HG03095 (cell line): ENCODE measurements around the gene APOD.
A peak's percentile ranks its signal among the peaks of the same experiment; 100 is the strongest.
"Not testable (repeated sequence)": the region's sequence is repeated elsewhere in the genome, so short reads cannot be mapped to it uniquely, and the experiment has no call there.

Experiments
- ATAC-seq: cut with Tn5 transposase; IDR thresholded peaks from one replicate; pipeline ENCODE4 v1.9.1; 2021; ENCODE audit warnings: moderate library complexity; ENCODE audit not compliant: unreplicated experiment

APOD gene

DNA sequence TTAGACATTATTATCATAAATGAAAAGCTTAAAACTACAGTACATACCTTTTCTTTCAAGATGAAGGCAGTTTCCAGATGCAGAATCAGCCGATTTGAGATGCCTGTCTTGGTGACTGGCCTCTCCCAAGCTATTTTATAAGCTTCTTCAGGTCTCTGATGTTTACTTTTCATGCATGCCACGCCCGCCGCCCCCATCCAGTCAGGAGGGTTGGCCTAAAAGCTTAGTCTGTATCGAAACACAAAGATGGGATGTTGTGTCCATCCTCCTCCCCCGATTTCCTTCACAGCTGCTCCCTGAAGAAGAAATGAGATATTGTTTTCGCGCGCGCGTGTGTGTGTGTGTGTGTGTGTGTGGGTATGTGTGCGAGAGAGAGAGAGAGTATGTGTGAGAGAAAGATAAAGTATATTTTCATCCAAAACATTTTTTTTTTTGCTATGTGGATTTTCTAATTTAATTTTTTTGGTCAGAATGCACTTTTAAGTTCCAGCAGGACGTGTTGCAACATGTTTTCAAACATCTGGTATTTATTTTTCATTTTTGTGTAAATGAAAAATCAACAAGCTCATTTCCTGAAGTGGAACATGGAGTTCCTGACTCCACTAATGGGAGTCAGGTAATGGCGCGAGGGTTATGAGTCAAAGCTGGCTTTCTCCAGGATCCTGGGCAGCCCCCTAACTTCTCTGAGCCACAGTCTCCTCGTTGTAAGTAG, at the start of gene APOD:
APOD (minus strand) TSS at position 110 of the 712 bp plus-strand sequence. CDS start 4,479 bp downstream, outside the sequence.
- ATAC-seq: no peak

DNA sequence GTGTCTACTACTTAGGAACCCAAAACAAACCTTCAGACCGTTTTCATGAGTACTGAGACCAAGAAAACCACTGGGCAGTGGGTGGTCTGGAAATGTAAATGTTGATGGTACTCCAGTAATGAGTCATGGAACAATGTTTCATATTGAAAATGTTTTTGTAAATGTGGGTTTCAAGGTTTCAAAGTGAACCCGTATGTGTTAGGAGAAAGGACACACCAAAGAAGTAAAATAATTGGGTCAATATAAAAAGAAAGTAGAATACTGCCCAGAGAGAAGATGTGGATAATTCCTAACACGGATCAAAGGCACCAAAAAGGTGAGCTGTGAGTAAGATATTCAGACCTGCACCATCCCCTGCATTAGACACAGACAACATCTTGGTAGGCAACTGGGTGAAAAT, 49.6 kb upstream of the APOD start:
- not testable (repeated sequence) for ATAC-seq

DNA sequence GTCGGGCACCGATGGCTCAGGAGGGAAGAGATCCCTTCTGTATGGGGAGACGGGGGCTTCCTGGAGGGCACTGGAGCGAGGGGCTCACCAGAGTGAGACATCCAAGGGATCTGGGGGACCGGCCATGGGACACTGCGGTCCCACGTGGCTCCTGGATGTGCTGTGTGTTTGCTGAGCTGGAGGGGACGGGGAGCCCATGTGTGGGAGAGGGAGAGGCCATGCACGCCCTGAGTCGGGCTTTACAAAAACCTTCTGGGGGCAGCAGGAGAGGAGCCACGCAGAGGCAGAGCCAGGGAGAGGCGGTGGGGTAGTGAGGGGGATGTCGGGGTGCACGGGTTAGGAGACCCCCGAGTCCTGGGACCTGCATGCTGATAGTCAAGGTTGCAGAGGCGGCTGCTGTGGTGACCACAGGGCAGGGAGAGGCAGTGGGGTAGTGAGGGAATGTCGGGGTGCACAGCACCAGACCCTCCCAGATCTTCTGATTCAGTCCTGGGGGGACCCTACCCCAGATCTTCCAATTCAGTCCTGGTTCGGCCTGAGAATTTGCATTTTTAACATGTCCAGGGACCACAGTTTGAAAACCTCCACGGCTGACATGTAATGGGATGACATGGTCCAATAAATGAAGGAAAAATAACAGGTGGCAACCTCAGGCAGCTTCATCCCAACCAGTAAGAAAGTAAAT, 48.9 kb upstream of the APOD start:
- ATAC-seq: not testable (repeated sequence)

GRCh38 chr3:195632046-195632445, 48.3 kb upstream of the APOD start:
- not testable (repeated sequence) for ATAC-seq

GRCh38 chr3:195630938-195631495, 47.3 kb upstream of the APOD start:
- not testable (repeated sequence) for ATAC-seq

GRCh38 chr3:195630086-195630917, 46.6 kb upstream of the APOD start:
- ATAC-seq: not testable (repeated sequence)

GRCh38 chr3:195629682-195630081, 45.9 kb upstream of the APOD start:
- not testable (repeated sequence) for ATAC-seq

DNA sequence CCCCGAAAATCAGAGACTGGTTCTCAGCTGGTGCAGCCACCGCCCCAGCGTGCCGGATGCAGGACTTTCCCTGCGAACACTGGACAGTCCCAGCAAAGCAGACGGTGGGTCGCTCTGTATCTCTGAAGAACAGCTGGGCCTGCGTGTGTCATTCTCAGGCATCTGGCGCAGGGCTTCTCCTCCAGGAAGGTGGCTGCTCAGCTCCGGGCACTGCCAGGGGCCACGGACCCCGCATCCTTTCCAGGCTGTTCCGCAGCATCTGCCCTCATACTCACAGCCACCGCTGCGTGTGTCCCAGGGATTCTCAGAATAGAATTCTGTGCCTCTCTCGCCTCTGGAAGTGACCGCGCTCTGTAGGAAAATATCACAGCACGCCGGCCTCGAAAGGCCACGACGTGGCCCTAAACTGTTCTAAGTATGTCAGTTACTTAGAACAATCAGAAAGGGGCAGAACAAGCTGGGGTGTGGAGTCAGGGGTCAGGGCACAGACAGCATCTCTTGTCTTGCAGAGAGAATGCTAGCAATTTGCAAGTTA, 44.7 kb upstream of the APOD start:
- not testable (repeated sequence) for ATAC-seq

- ATAC-seq: not testable (repeated sequence)
Measured at GRCh38 chr3:195627515-195628385, 44.0 kb upstream of the APOD start.

DNA sequence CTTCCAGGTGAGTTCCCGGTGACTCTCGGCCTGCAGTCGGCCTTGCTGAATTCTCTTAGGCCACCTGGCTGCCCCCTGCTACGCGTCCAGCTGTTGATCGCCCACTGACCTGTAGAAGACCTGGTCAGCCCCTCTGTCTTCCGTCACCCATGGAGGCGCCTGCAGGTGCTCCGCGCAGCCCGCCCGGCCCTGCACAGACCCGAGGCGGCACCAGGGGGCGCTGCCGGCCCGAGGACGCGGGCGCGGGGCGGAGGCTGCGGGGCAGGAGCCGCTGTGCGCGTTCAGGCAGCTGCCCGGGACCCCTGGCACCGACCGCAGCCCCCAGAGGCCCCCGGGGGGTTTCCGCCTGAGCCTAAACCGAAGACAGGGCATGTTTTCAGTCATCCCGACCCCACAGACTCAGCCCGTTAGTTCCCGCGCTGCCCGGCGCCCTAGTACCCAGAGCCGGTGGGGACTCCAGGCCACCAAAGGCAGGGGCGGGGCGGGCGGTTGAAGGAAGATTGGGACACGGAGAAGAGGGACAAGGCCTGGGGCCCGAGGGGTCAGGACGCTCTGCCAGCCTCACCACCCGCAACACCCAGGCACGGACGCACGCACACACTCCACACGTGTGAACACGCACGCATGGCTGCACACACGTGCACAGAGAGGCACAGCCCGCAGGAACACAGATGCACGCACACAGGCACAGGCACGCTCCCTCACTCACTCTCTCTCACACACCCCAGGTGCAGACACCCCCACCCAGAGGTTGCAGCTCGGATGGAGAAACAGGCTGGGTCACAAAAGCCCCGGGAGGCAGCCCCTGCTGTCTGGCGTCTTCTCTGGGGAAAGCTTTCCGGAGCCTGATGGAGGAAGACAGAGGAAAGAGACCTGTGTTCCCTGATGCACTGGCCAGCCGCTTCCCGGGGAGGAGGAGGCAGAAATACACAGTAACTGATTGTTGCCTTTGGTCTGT, 41.1 kb upstream of the APOD start:
- peak; percentile 81 for ATAC-seq

DNA sequence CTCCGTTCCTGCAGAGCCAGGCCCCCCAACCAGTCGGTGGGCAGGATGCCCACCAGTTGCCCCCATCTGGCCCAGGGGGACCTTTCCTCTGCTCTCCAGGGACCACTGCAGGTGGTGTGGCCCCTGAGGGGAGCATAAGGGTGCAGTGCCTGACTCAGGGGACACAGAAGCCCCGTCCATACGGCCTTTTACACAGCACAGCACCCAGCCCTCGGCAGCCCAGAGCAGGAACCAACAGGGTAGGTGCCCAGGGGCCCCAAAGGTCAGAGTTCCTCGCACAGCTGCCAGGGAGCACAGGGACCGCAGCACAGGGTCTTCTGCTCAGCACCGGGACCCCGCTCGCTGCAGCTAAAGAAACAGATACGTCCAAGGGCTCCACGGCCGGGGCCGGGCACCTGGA, 40.4 kb upstream of the APOD start:
- ATAC-seq: peak; percentile 13

DNA sequence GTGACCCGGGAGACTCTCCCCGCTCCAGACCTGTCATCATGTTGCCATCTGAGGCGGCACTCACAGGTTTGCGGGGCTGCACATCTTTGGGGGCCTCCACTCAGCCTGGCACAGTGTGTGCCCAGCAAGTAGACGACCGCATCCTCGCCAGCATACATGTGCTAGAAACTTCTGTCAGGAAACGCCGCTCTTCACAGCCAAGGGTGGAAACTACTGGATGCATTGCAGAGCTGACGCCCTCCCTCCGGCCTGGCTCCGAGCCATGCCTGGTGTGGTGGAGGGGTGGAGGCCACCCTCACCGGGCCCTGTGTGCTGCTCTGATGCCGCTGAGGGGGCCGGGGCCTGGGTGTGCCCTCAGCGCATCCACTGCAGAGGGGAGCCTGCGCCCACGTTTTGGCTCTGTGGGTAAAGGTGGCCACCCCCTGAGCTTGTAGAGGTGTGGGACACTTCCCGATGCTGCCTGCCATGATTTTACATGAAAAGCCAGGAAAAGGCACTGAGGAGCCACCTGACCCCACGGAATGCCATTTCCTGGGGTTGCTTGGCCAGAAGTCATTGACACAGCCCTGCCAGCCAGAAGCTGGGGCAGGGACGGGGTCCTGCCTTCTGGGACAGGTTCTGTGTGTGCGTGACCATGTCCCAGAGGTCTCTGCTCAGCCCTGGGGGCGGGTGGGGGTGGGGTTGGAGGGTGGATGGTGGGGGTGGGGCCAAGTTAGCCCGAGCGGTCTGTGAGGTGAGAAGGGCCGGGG, 39.7 kb upstream of the APOD start:
- not testable (repeated sequence) for ATAC-seq

DNA sequence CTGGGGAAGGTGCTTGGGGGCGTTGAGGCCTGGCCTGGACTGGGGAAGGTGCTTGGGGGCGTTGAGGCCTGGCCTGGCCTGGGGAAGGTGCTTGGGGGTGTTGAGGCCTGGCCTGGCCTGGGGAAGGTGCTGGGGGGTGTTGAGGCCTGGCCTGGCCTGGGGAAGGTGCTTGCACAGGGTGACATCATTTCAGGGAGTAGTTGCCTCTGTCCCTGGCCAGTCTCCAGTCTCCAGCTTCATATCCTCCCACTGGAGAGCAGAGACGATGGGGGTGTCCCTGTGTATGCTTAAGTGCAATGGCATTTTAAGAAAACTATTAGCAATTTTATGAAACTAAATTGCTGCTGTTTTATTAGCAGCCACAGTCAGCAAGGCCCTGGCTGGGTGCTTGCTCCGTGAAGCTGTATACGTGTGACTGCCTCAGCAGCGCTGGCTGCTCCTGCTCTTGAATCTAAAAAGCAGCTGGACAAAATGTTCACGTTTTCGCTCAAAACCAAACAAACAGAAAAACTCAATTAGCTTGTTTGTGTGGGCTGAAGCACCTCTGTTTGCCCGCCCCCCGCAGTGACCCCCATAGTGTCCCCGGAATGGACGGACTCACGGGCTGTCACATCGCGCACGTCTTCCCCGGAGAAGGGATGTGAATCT, 38.9 kb upstream of the APOD start:
- not testable (repeated sequence) for ATAC-seq

DNA sequence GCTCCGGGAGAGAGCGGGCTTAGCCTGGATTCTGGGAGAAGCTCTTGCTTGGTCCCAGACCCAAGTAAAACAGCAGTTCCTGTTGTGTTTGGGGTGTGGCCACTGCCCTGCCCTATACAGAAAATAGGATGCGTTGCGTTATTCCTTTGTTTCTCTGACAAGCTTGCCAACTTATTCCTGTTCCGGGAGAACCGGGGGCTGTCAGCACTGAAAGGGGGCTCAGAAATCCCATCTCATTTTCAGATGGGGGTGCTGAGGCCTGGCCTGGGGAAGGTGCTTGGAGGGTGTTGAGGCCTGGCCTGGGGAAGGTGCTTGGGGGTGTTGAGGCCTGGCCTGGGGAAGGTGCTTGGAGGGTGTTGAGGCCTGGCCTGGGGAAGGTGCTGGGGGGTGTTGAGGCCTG, 38.3 kb upstream of the APOD start:
- not testable (repeated sequence) for ATAC-seq

DNA sequence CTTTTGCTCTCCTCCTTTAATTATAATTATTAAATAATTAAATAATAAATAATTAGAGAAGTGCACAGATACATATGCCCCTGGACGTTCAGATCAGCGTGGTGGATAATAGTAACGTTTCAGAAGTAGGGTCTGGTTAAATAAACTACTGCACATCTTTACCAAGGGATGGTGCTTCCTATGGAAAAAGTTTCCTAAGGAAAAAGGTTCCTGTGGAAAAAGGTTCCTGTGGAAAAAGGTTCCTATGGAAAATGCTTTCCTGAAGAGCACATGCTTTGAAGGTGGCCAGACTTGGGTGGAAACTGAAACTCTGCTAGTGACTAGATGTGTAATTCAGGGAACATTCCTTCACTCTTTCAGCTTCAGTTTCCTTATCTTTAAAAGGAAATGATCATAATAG, 37.4 kb upstream of the APOD start:
- not testable (repeated sequence) for ATAC-seq

DNA sequence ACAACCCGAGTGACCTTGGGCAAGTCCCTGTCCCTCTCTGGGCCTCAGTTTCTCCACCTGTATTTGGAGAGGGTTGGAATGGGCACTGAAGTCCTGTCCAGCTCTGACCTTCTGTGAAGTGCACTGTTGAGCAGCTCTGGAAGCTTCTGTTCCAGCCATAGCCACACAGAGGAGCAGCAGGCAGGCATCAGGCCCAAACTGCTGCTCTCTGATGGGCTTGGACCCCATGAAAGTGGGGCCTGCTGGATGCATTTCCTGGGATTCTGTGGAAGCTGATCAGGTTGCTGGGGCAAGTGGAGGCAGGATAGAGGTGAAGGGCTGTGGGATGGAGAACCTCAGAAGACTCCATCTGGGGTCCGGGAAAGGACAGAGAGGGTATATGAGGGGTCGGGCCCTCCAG, 36.7 kb upstream of the APOD start:
- not testable (repeated sequence) for ATAC-seq

DNA sequence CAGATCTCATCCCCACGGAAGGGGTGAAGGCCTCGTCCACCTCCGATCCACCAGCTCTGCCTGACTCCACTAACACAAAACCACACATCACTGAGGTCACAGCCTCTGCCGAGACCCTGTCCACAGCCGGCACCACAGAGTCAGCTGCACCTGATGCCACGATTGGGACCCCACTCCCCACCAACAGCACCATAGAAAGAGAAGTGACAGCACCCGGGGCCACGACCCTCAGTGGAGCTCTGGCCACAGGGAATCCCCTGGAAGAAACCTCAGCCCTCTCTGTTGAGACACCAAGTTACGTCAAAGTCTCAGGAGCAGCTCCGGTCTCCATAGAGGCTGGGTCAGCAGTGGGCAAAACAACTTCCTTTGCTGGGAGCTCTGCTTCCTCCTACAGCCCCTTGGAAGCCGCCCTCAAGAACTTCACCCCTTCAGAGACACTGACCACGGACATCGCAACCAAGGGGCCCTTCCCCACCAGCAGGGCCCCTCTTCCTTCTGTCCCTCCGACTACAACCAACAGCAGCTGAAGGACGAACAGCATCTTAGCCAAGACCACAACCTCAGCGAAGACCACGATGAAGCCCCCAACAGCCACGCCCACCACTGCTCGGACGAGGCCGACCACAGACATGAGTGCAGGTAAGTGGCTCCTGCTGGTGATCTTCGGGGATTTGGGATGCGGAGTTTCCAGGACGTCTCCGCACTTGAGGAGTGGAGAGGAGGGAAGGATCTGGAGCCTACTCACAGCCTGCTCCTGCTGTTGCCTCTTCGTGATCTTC, 36.0 kb upstream of the APOD start:
- not testable (repeated sequence) for ATAC-seq
